B cell (primary cell): ENCODE measurements around the gene SLC5A5.

ENCODE experiments used
- CTCF ChIP-seq: fragments of 200-600 bp; IDR thresholded peaks from one replicate; pipeline ENCODE4 v1.8.0; 2022; ENCODE audit warnings: antibody characterized with exemption, mild to moderate bottlenecking
- EZH2 ChIP-seq: IDR thresholded peaks from 2 replicates; pipeline ENCODE4 v1.6.1; 2012; ENCODE audit warnings: borderline replicate concordance, low read depth, mild to moderate bottlenecking, moderate library complexity, low read length; ENCODE audit not compliant: insufficient read depth, poor library complexity, severe bottlenecking

- TF ChIP-seq EZH2 (no peak), CTCF (no peak)
These were observed 18.0 kb downstream of the SLC5A5 start for GRCh38 chr19:17889609-17890214.
